GM21576 (cell line): ENCODE measurements around the gene KCNJ13.
A peak's percentile ranks its signal among the peaks of the same experiment; 100 is the strongest.

Source experiments
- ATAC-seq: cut with Tn5 transposase; IDR thresholded peaks from one replicate; pipeline ENCODE4 v1.9.1; 2021; ENCODE audit warnings: mild to moderate bottlenecking, moderate library complexity; ENCODE audit not compliant: unreplicated experiment

The KCNJ13 gene

GRCh38 chr2:232776435-232776834, at the start of gene KCNJ13:
Gene KCNJ13 (minus strand): TSS chr2:232776565. CDS start chr2:232771362, 5,203 bp downstream.
- no peak for ATAC-seq

- ATAC-seq: no peak
Observed at GRCh38 chr2:232817756-232818155, 41.4 kb upstream of the KCNJ13 start.

- ATAC-seq: no peak
Observed at GRCh38 chr2:232816657-232817056, 40.3 kb upstream of the KCNJ13 start.

- no peak for ATAC-seq
Observed at GRCh38 chr2:232815569-232815968, 39.2 kb upstream of the KCNJ13 start.

GRCh38 chr2:232810444-232810843, 34.1 kb upstream of the KCNJ13 start:
- no peak for ATAC-seq

- no peak for ATAC-seq
Observed at GRCh38 chr2:232809349-232810124, 33.2 kb upstream of the KCNJ13 start.

- ATAC-seq: no peak
Observed at GRCh38 chr2:232802091-232802490, 25.7 kb upstream of the KCNJ13 start.

GRCh38 chr2:232800166-232800565, 23.8 kb upstream of the KCNJ13 start:
- ATAC-seq: no peak

GRCh38 chr2:232798187-232798586, 21.8 kb upstream of the KCNJ13 start:
- ATAC-seq: no peak

GRCh38 chr2:232795920-232796319, 19.6 kb upstream of the KCNJ13 start:
- ATAC-seq: no peak

- ATAC-seq: no peak
Observed at GRCh38 chr2:232794981-232795380, 18.6 kb upstream of the KCNJ13 start.

GRCh38 chr2:232793271-232793670, 16.9 kb upstream of the KCNJ13 start:
- no peak for ATAC-seq

- ATAC-seq: no peak
Observed at GRCh38 chr2:232791518-232791917, 15.2 kb upstream of the KCNJ13 start.

- ATAC-seq: no peak
Observed at GRCh38 chr2:232789082-232789481, 12.7 kb upstream of the KCNJ13 start.

GRCh38 chr2:232787806-232788205, 11.4 kb upstream of the KCNJ13 start:
- no peak for ATAC-seq

- no peak for ATAC-seq
Observed at GRCh38 chr2:232783278-232783677, 6.9 kb upstream of the KCNJ13 start.

- peak; percentile 87 for ATAC-seq
Observed at GRCh38 chr2:232781765-232782164, 5.4 kb upstream of the KCNJ13 start.

- no peak for ATAC-seq
Observed at GRCh38 chr2:232779934-232780333, 3.6 kb upstream of the KCNJ13 start.

GRCh38 chr2:232779465-232779864, 3.1 kb upstream of the KCNJ13 start:
- ATAC-seq: no peak

- ATAC-seq: no peak
Observed at GRCh38 chr2:232777276-232777675, 911 bp upstream of the KCNJ13 start.

- ATAC-seq: no peak
Observed at GRCh38 chr2:232773815-232774214, 2.5 kb downstream of the KCNJ13 start.

GRCh38 chr2:232772531-232772930, 3.8 kb downstream of the KCNJ13 start:
- peak; percentile 55 for ATAC-seq

- ATAC-seq: no peak
Observed at GRCh38 chr2:232771870-232772269, 4.5 kb downstream of the KCNJ13 start.
